ENCODE data around the gene MOB2. TPM values are rescaled to one million over a fixed set of nuclear protein-coding genes. Genes with fewer than 3 reads are reported as not detected.

Gene MOB2
- total and polyA plus RNA-seq, 4 donors: 8.3 to 18.5 (median 14.8) TPM

GRCh38 chr11:1446623-1447022 lies 40.0 kb downstream of the MOB2 start:
- 69% methylated on average over 9 of the region's 9 CpGs for WGBS
- no peak overlapping the region for H3K9ac ChIP-seq (ENCODE audit: low read depth in 1 of 2, low read length in 2 of 2)
- no peak overlapping the region for H3K4me3 ChIP-seq (ENCODE audit: low read depth in 1 of 3, low read length in 3 of 3)
- H3K27ac ChIP-seq (ENCODE audit: low read depth in 1 of 2, low read length in 2 of 2): no peak overlapping the region
- H3K4me1 ChIP-seq (ENCODE audit: control insufficient read depth in 4 of 4, insufficient read depth in 4 of 4, low read length in 3 of 4): no peaks in the 10 kb centered on the region
- no peaks in the 10 kb centered on the region for H3K9me3 ChIP-seq (ENCODE audit: control insufficient read depth in 4 of 4, low read length in 3 of 4)
- no peaks in the 10 kb centered on the region for H3K27me3 ChIP-seq (ENCODE audit: control insufficient read depth in 4 of 4, insufficient read depth in 4 of 4, low read length in 3 of 4)
- TF ChIP-seq JUND (IDR thresholded peaks at IDR 0.05): no peak
- TF ChIP-seq, protein P1, sequence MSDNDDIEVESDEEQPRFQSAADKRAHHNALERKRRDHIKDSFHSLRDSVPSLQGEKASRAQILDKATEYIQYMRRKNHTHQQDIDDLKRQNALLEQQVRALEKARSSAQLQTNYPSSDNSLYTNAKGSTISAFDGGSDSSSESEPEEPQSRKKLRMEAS (IDR thresholded peaks at IDR 0.05): no peak
- no peak for TF ChIP-seq EGR1 (IDR thresholded peaks at IDR 0.05; ENCODE audit: low read depth in 2 of 2)
- no peak for TF ChIP-seq FOXA2 (IDR thresholded peaks at IDR 0.05)
- no peak for TF ChIP-seq RXRA (IDR thresholded peaks at IDR 0.05)
- TF ChIP-seq SP1 (IDR thresholded peaks at IDR 0.05): no peak
- TF ChIP-seq HNF4A (conservative IDR thresholded peaks at IDR 0.05): no peak
- DNase-seq (ENCODE audit: low spot score): no peak
- H3K36me3 ChIP-seq (ENCODE audit: control insufficient read depth in 4 of 4, insufficient read depth in 3 of 4, low read depth in 1 of 4, low read length in 3 of 4): no peaks in the 10 kb centered on the region

DNA sequence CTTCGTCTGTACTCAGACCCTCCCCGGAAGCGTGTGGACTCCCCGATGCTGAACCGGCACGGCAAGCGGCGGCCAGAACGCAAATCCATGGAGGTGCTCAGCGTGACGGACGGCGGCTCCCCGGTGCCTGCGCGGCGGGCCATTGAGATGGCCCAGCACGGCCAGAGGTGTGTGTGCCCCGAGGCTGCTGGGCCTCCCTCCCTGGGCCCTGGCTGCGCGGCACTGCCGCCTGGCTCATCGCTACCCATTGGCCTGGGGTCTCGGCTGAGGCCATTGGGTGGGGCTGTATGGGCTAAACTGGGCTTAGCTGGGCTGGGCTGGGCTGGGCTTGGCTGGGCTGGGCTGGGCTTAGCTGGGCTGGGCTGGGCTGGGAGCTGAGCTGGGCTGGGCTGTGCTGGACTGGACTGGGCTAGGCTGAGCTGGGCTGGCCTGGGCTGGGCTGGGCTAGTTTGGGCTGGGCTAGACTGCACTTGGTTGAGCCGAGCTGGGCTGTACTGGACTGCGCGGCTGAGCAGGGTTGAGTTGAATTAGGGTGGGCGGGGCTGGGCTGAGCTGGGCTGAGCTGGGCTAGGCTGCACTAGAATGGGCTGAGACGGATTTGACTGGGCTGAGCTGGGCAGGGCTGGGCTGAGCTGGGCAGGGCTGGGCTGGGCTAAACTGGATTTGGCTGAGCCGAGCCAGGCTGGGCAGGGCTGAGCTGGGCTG lies 40.7 kb downstream of the MOB2 start:
- TF ChIP-seq, protein P2, sequence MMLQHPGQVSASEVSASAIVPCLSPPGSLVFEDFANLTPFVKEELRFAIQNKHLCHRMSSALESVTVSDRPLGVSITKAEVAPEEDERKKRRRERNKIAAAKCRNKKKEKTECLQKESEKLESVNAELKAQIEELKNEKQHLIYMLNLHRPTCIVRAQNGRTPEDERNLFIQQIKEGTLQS (IDR thresholded peaks at IDR 0.05): no peak
- TF ChIP-seq, protein P1 (IDR thresholded peaks at IDR 0.05): no peak
- TF ChIP-seq FOXA2 (IDR thresholded peaks at IDR 0.05) (no peak), ZBTB33 (IDR thresholded peaks at IDR 0.05) (no peak), GABPA (IDR thresholded peaks at IDR 0.05 in 1 of 2, conservative IDR thresholded peaks at IDR 0.05 in 1 of 2) (no peak), HNF4A (conservative IDR thresholded peaks at IDR 0.05) (no peak), YY1 (IDR thresholded peaks at IDR 0.05) (no peak)
- TF ChIP-seq, protein P3, sequence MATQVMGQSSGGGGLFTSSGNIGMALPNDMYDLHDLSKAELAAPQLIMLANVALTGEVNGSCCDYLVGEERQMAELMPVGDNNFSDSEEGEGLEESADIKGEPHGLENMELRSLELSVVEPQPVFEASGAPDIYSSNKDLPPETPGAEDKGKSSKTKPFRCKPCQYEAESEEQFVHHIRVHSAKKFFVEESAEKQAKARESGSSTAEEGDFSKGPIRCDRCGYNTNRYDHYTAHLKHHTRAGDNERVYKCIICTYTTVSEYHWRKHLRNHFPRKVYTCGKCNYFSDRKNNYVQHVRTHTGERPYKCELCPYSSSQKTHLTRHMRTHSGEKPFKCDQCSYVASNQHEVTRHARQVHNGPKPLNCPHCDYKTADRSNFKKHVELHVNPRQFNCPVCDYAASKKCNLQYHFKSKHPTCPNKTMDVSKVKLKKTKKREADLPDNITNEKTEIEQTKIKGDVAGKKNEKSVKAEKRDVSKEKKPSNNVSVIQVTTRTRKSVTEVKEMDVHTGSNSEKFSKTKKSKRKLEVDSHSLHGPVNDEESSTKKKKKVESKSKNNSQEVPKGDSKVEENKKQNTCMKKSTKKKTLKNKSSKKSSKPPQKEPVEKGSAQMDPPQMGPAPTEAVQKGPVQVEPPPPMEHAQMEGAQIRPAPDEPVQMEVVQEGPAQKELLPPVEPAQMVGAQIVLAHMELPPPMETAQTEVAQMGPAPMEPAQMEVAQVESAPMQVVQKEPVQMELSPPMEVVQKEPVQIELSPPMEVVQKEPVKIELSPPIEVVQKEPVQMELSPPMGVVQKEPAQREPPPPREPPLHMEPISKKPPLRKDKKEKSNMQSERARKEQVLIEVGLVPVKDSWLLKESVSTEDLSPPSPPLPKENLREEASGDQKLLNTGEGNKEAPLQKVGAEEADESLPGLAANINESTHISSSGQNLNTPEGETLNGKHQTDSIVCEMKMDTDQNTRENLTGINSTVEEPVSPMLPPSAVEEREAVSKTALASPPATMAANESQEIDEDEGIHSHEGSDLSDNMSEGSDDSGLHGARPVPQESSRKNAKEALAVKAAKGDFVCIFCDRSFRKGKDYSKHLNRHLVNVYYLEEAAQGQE (IDR thresholded peaks at IDR 0.05): no peak
- TF ChIP-seq, protein P4, sequence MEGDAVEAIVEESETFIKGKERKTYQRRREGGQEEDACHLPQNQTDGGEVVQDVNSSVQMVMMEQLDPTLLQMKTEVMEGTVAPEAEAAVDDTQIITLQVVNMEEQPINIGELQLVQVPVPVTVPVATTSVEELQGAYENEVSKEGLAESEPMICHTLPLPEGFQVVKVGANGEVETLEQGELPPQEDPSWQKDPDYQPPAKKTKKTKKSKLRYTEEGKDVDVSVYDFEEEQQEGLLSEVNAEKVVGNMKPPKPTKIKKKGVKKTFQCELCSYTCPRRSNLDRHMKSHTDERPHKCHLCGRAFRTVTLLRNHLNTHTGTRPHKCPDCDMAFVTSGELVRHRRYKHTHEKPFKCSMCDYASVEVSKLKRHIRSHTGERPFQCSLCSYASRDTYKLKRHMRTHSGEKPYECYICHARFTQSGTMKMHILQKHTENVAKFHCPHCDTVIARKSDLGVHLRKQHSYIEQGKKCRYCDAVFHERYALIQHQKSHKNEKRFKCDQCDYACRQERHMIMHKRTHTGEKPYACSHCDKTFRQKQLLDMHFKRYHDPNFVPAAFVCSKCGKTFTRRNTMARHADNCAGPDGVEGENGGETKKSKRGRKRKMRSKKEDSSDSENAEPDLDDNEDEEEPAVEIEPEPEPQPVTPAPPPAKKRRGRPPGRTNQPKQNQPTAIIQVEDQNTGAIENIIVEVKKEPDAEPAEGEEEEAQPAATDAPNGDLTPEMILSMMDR (IDR thresholded peaks at IDR 0.05; ENCODE audit: low read depth, low read length, missing input control): no peak
- no peaks in the 10 kb centered on the region for H3K36me3 ChIP-seq (ENCODE audit: control insufficient read depth in 4 of 4, insufficient read depth in 3 of 4, low read depth in 1 of 4, low read length in 3 of 4)
- 89% methylated on average over 30 of the region's 30 CpGs for WGBS
- H3K27ac ChIP-seq (ENCODE audit: low read depth in 1 of 2, low read length in 2 of 2): no peak overlapping the region
- H3K4me3 ChIP-seq (ENCODE audit: low read depth in 1 of 3, low read length in 3 of 3): no peak overlapping the region
- no peaks in the 10 kb centered on the region for H3K27me3 ChIP-seq (ENCODE audit: control insufficient read depth in 4 of 4, insufficient read depth in 4 of 4, low read length in 3 of 4)
- H3K9ac ChIP-seq (ENCODE audit: low read depth in 1 of 2, low read length in 2 of 2): no peak overlapping the region
- DNase-seq (ENCODE audit: low spot score): no peak
- H3K4me1 ChIP-seq (ENCODE audit: control insufficient read depth in 4 of 4, insufficient read depth in 4 of 4, low read length in 3 of 4): no peaks in the 10 kb centered on the region
- H3K9me3 ChIP-seq (ENCODE audit: control insufficient read depth in 4 of 4, low read length in 3 of 4): no peaks in the 10 kb centered on the region

Measured in liver (tissue), 9 donors.